ENCODE data around the gene MATCAP1.

Gene MATCAP1

GRCh38 chr16:67202956-67203493 is 19.3 kb upstream of the MATCAP1 start:
- Histone ChIP-seq H3K9me3 (ENCODE audit: low read length) (no peaks in the 10 kb centered on the region), H3K9ac (ENCODE audit: low read length) (no peak overlapping the region), H3K4me1 (ENCODE audit: insufficient read depth, low read length, severe bottlenecking) (peaks cover 11% of the 10 kb centered on the region), H3K36me3 (ENCODE audit: insufficient read depth, low read length) (peaks cover 48% of the 10 kb centered on the region), H3K79me2 (ENCODE audit: insufficient read depth, low read length) (no peaks in the 10 kb centered on the region), H3K9me2 (ENCODE audit: low read depth, low read length) (no peaks in the 10 kb centered on the region), H3F3A (ENCODE audit: insufficient read depth, low read length) (no peaks in the 10 kb centered on the region), H3K4me3 (ENCODE audit: low read depth, low read length, poor library complexity, severe bottlenecking) (no peak overlapping the region), H3K27ac (ENCODE audit: low read depth, low read length, poor library complexity, severe bottlenecking) (no peak overlapping the region), H3K27me3 (ENCODE audit: insufficient read depth, low read length) (no peaks in the 10 kb centered on the region), H3K4me2 (ENCODE audit: low read length) (no peak overlapping the region), H2AFZ (ENCODE audit: low read length) (no peak overlapping the region), H4K20me1 (ENCODE audit: insufficient read depth, low read length) (no peaks in the 10 kb centered on the region)
- no peak for TF ChIP-seq EZH2 (IDR thresholded peaks at IDR 0.05; ENCODE audit: borderline replicate concordance, low read length)
- TF ChIP-seq CTCF (IDR thresholded peaks at IDR 0.05; ENCODE audit: low read length), result no peak

GRCh38 chr16:67202426-67202825 is 18.7 kb upstream of the MATCAP1 start:
- Histone ChIP-seq H3K27ac (ENCODE audit: low read depth, low read length, poor library complexity, severe bottlenecking) (no peak overlapping the region), H3K9ac (ENCODE audit: low read length) (no peak overlapping the region), H3K27me3 (ENCODE audit: insufficient read depth, low read length) (no peaks in the 10 kb centered on the region), H2AFZ (ENCODE audit: low read length) (no peak overlapping the region), H3K4me2 (ENCODE audit: low read length) (no peak overlapping the region), H3K4me1 (ENCODE audit: insufficient read depth, low read length, severe bottlenecking) (peaks cover 16% of the 10 kb centered on the region), H3K79me2 (ENCODE audit: insufficient read depth, low read length) (no peaks in the 10 kb centered on the region), H3K4me3 (ENCODE audit: low read depth, low read length, poor library complexity, severe bottlenecking) (no peak overlapping the region), H3K36me3 (ENCODE audit: insufficient read depth, low read length) (peaks cover 54% of the 10 kb centered on the region), H3K9me2 (ENCODE audit: low read depth, low read length) (no peaks in the 10 kb centered on the region), H3K9me3 (ENCODE audit: low read length) (no peaks in the 10 kb centered on the region), H3F3A (ENCODE audit: insufficient read depth, low read length) (no peaks in the 10 kb centered on the region), H4K20me1 (ENCODE audit: insufficient read depth, low read length) (no peaks in the 10 kb centered on the region)
- TF ChIP-seq EZH2 (IDR thresholded peaks at IDR 0.05; ENCODE audit: borderline replicate concordance, low read length) (no peak), CTCF (IDR thresholded peaks at IDR 0.05; ENCODE audit: low read length) (no peak)

GRCh38 chr16:67201411-67202345 is 17.9 kb upstream of the MATCAP1 start:
- Histone ChIP-seq H4K20me1 (ENCODE audit: insufficient read depth, low read length) (no peaks in the 10 kb centered on the region), H3K9me2 (ENCODE audit: low read depth, low read length) (no peaks in the 10 kb centered on the region), H3K4me1 (ENCODE audit: insufficient read depth, low read length, severe bottlenecking) (peaks cover 16% of the 10 kb centered on the region), H3K4me3 (ENCODE audit: low read depth, low read length, poor library complexity, severe bottlenecking) (no peak overlapping the region), H2AFZ (ENCODE audit: low read length) (no peak overlapping the region), H3K79me2 (ENCODE audit: insufficient read depth, low read length) (no peaks in the 10 kb centered on the region), H3K4me2 (ENCODE audit: low read length) (no peak overlapping the region), H3K27me3 (ENCODE audit: insufficient read depth, low read length) (no peaks in the 10 kb centered on the region), H3K9ac (ENCODE audit: low read length) (no peak overlapping the region), H3F3A (ENCODE audit: insufficient read depth, low read length) (no peaks in the 10 kb centered on the region), H3K27ac (ENCODE audit: low read depth, low read length, poor library complexity, severe bottlenecking) (no peak overlapping the region), H3K36me3 (ENCODE audit: insufficient read depth, low read length) (peaks cover 61% of the 10 kb centered on the region), H3K9me3 (ENCODE audit: low read length) (no peaks in the 10 kb centered on the region)
- TF ChIP-seq EZH2 (IDR thresholded peaks at IDR 0.05; ENCODE audit: borderline replicate concordance, low read length) (no peak), CTCF (IDR thresholded peaks at IDR 0.05; ENCODE audit: low read length) (no peak)

Measured in OCI-LY1 (cell line).